ENCODE measurements around the gene CCDC50.

DNA sequence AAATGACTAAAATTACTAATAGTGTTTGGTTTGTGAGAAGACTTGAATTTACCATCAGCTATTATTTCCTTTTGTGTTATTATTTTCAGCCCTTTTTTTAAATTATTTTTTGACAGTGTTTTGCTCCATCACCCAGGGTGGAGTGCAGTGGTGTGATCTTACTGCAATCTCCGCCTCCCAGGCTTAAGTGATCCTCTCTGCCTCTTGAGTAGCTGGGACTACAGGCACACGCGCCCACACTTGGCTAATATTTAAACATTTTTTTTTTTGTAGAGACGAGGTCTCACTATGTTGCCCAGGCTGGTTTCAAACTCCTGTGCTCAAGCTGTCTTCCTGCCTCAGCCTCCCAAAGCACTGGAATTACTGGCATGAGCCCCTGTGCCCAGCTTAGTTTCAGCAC, 32.8 kb downstream of the CCDC50 start:
- TF ChIP-seq POLR2AphosphoS5 (IDR thresholded peaks at IDR 0.05), result no peak
- no peak for TF ChIP-seq POLR2A (IDR thresholded peaks at IDR 0.05)
- TF ChIP-seq, protein P1, sequence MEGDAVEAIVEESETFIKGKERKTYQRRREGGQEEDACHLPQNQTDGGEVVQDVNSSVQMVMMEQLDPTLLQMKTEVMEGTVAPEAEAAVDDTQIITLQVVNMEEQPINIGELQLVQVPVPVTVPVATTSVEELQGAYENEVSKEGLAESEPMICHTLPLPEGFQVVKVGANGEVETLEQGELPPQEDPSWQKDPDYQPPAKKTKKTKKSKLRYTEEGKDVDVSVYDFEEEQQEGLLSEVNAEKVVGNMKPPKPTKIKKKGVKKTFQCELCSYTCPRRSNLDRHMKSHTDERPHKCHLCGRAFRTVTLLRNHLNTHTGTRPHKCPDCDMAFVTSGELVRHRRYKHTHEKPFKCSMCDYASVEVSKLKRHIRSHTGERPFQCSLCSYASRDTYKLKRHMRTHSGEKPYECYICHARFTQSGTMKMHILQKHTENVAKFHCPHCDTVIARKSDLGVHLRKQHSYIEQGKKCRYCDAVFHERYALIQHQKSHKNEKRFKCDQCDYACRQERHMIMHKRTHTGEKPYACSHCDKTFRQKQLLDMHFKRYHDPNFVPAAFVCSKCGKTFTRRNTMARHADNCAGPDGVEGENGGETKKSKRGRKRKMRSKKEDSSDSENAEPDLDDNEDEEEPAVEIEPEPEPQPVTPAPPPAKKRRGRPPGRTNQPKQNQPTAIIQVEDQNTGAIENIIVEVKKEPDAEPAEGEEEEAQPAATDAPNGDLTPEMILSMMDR (IDR thresholded peaks at IDR 0.05), result no peak

Data from stomach (tissue), 4 donors.